ENCODE results near the gene CCNYL1. TPM values are rescaled to one million over a fixed set of nuclear protein-coding genes. Genes with fewer than 3 reads are reported as not detected.

The CCNYL1 gene
- total RNA-seq, 2 donors from 2014 or later = 19.8 to 22.4 TPM

GRCh38 chr2:207744050-207744449 is 32.6 kb downstream of the CCNYL1 start:
- Mint-ChIP-seq H3K27me3 (ENCODE audit: insufficient read depth) (no peaks in the 10 kb centered on the region), H3K27ac (no peak overlapping the region), H3K4me1 (peaks cover 4% of the 10 kb centered on the region), H3K9me3 (no peaks in the 10 kb centered on the region), H3K4me3 (no peak overlapping the region), H3K36me3 (ENCODE audit: low read depth) (peaks cover 20% of the 10 kb centered on the region)
- no peaks in the 10 kb centered on the region for H3K4me1 ChIP-seq (ENCODE audit: control insufficient read depth, insufficient read depth, low read length)
- 96 to 100% methylated on average over 2 of the region's 2 CpGs for WGBS, 2 experiments (ENCODE audit: insufficient coverage in 1 of 2, insufficient read length in 1 of 2)
- H3K27me3 ChIP-seq (ENCODE audit: control insufficient read depth, insufficient read depth, low read length, poor library complexity, severe bottlenecking) = no peaks in the 10 kb centered on the region
- H3K9me3 ChIP-seq (ENCODE audit: control insufficient read depth, low read length) = no peaks in the 10 kb centered on the region
- peaks cover 50% of the 10 kb centered on the region for H3K36me3 ChIP-seq (ENCODE audit: control insufficient read depth, insufficient read depth, low read length)
- H3K9ac ChIP-seq (ENCODE audit: extremely low read depth, low read length, poor library complexity, severe bottlenecking) = no peak overlapping the region
- DNase-seq = no peak
- no peak for TF ChIP-seq CTCF (conservative IDR thresholded peaks at IDR 0.05)
- H3K27ac ChIP-seq (ENCODE audit: low read depth, low read length) = no peak overlapping the region
- H3K4me3 ChIP-seq (ENCODE audit: low read length) = no peak overlapping the region

GRCh38 chr2:207744451-207744850 is 33.0 kb downstream of the CCNYL1 start:
- 91 to 97% methylated on average over 3 to 11 of the region's 11 CpGs for WGBS, 2 experiments (ENCODE audit: insufficient coverage in 1 of 2, insufficient read length in 1 of 2)
- Mint-ChIP-seq H3K9me3 (no peaks in the 10 kb centered on the region), H3K36me3 (ENCODE audit: low read depth) (peaks cover 20% of the 10 kb centered on the region), H3K4me1 (peaks cover 4% of the 10 kb centered on the region), H3K4me3 (no peak overlapping the region), H3K27ac (no peak overlapping the region), H3K27me3 (ENCODE audit: insufficient read depth) (no peaks in the 10 kb centered on the region)
- H3K27me3 ChIP-seq (ENCODE audit: control insufficient read depth, insufficient read depth, low read length, poor library complexity, severe bottlenecking) = no peaks in the 10 kb centered on the region
- no peak overlapping the region for H3K27ac ChIP-seq (ENCODE audit: low read depth, low read length)
- no peak for DNase-seq
- H3K4me3 ChIP-seq (ENCODE audit: low read length) = no peak overlapping the region
- H3K9me3 ChIP-seq (ENCODE audit: control insufficient read depth, low read length) = no peaks in the 10 kb centered on the region
- H3K36me3 ChIP-seq (ENCODE audit: control insufficient read depth, insufficient read depth, low read length) = peaks cover 50% of the 10 kb centered on the region
- no peak overlapping the region for H3K9ac ChIP-seq (ENCODE audit: extremely low read depth, low read length, poor library complexity, severe bottlenecking)
- no peaks in the 10 kb centered on the region for H3K4me1 ChIP-seq (ENCODE audit: control insufficient read depth, insufficient read depth, low read length)
- no peak for TF ChIP-seq CTCF (conservative IDR thresholded peaks at IDR 0.05)

GRCh38 chr2:207746131-207746530 is 34.7 kb downstream of the CCNYL1 start:
- H3K9ac ChIP-seq (ENCODE audit: extremely low read depth, low read length, poor library complexity, severe bottlenecking) = no peak overlapping the region
- H3K27ac ChIP-seq (ENCODE audit: low read depth, low read length) = no peak overlapping the region
- no peaks in the 10 kb centered on the region for H3K27me3 Mint-ChIP-seq (ENCODE audit: insufficient read depth)
- no peak overlapping the region for H3K4me3 Mint-ChIP-seq
- H3K9me3 ChIP-seq (ENCODE audit: control insufficient read depth, low read length) = no peaks in the 10 kb centered on the region
- peak; percentile 95 for TF ChIP-seq CTCF (conservative IDR thresholded peaks at IDR 0.05)
- H3K4me1 ChIP-seq (ENCODE audit: control insufficient read depth, insufficient read depth, low read length) = no peaks in the 10 kb centered on the region
- DNase-seq = peak; percentile 76
- H3K36me3 ChIP-seq (ENCODE audit: control insufficient read depth, insufficient read depth, low read length) = peaks cover 46% of the 10 kb centered on the region
- peak overlapping the region; percentile 74 for H3K27ac Mint-ChIP-seq
- H3K36me3 Mint-ChIP-seq (ENCODE audit: low read depth) = peaks cover 14% of the 10 kb centered on the region
- H3K9me3 Mint-ChIP-seq = no peaks in the 10 kb centered on the region
- H3K27me3 ChIP-seq (ENCODE audit: control insufficient read depth, insufficient read depth, low read length, poor library complexity, severe bottlenecking) = no peaks in the 10 kb centered on the region
- H3K4me1 Mint-ChIP-seq = peaks cover 11% of the 10 kb centered on the region
- H3K4me3 ChIP-seq (ENCODE audit: low read length) = no peak overlapping the region
- 33 to 56% methylated on average over 1 of the region's 1 CpG for WGBS, 2 experiments (ENCODE audit: insufficient coverage in 1 of 2, insufficient read length in 1 of 2)
